AG08396 (cell line): ENCODE measurements around the gene ENPEP.
"Not testable (repeated sequence)": the region's sequence is repeated elsewhere in the genome, so short reads cannot be mapped to it uniquely, and the experiment has no call there.

ENCODE experiments used
- DNase-seq: peaks from one replicate; pipeline ENCODE4 v3.0.0; 2012; ENCODE audit warnings: low spot score, mixed read lengths

The ENPEP gene, protein sequence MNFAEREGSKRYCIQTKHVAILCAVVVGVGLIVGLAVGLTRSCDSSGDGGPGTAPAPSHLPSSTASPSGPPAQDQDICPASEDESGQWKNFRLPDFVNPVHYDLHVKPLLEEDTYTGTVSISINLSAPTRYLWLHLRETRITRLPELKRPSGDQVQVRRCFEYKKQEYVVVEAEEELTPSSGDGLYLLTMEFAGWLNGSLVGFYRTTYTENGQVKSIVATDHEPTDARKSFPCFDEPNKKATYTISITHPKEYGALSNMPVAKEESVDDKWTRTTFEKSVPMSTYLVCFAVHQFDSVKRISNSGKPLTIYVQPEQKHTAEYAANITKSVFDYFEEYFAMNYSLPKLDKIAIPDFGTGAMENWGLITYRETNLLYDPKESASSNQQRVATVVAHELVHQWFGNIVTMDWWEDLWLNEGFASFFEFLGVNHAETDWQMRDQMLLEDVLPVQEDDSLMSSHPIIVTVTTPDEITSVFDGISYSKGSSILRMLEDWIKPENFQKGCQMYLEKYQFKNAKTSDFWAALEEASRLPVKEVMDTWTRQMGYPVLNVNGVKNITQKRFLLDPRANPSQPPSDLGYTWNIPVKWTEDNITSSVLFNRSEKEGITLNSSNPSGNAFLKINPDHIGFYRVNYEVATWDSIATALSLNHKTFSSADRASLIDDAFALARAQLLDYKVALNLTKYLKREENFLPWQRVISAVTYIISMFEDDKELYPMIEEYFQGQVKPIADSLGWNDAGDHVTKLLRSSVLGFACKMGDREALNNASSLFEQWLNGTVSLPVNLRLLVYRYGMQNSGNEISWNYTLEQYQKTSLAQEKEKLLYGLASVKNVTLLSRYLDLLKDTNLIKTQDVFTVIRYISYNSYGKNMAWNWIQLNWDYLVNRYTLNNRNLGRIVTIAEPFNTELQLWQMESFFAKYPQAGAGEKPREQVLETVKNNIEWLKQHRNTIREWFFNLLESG

DNA sequence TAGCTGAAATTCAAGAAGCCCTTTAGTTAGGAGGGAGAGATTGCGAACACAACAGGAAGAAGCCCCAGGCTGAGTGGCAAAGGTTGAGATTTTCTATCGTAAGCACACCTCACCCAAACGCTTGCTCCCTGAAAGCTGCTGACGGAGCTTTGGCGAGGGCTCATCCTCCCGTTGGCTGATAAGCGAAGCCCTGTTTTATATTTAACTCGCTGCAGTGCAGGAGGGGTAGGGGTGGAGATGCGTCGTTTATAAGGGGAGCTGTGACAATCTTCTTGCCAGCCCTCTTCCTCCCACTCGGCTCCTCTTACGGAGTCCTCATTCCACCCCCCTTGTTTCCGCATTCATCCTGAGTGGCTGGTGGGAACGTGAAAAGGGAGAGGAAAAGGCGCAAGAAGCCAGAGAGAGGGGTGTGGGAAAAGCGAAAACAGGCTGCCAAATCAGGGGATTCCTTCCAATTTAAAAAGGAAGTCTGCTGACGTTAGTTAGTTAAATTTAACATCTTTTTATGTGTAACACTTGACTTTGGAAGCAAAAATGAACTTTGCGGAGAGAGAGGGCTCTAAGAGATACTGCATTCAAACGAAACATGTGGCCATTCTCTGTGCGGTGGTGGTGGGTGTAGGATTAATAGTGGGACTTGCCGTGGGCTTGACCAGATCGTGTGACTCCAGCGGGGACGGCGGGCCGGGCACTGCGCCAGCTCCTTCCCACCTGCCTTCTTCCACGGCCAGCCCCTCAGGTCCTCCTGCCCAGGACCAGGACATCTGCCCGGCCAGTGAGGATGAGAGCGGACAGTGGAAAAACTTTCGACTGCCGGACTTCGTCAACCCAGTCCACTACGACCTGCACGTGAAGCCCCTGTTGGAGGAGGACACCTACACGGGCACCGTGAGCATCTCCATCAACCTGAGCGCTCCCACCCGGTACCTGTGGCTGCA is at the start of gene ENPEP:
ENPEP (plus strand) TSS at position 275 of the 938 bp plus-strand sequence; CDS start at position 535, 260 bp downstream.
- no peak for DNase-seq

DNA sequence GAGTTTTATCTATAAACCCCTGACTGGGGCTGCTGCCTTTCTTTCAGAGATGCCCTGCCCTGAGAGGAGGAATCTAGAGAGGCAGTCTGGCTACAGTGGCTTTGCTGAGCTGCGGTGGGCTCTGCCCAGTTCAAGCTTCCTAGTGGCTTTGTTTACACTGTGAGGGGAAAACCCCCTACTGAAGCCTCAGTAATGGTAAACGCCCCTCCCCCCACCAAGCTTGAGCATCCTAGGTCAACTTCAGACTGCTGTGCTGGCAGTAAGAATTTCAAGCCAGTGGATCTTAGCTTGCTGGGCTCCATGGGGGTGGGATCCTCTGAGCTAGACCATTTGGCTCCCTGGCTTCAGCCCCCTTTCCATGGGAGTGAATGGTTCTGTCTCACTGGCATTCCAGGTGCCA is 44.1 kb upstream of the ENPEP start:
- not testable (repeated sequence) for DNase-seq

DNA sequence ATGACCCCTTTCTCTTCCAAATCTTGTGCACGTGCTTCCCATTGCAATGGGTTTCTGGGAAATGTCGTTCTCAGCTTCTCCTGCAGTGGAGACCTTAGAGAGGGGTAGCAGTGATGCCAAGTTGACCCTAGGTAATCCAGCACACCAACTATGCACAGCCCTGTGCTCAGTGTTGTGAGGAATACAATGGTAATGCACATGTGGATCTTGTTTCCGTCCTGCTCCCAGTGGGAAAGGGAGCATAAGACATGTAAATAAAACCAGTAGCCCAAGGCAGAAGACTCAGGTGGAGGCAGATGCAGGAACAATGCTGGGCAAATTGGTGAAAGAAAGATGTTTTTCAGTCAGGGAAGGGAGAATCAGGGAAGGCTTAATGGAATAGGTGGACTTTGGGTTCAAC is 38.7 kb upstream of the ENPEP start:
- DNase-seq, result not testable (repeated sequence)

DNA sequence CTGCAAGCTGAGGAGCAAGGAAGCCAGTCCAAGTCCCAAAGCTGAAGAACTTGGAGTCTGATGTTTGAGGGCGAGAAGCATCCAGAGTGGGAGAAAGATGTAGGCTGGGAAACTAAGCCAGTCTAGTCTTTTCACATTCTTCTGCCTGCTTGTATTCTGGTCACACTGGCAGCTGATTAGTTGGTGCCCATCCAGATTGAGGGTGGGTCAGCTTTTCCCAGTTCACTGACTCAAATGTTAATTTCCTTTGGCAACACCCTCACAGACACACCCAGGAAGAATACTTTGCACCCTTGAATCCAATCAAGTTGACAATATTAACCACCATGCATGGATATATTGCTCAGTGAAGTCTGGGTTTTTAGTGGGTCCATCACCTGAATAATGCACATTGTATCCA is 36.7 kb upstream of the ENPEP start:
- not testable (repeated sequence) for DNase-seq

DNA sequence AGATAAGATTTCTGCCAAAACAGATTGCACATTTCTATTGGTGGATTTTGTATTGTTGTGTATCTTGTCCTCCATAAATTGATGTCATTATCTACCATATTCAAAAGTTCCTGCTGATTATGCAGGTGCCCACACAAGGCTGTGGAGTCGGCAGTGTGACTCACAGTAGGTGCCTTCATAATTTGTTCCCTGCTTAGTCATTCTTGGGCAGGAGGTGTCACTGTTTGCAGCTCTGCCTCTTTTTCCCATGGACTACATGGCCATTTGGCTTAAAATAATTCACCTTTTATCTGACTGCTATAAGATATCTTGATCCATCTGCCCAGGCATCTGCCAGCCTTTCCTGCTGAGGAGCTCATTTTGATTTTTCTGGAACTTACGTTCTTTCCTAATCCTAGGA is 33.6 kb upstream of the ENPEP start:
- no peak for DNase-seq

DNA sequence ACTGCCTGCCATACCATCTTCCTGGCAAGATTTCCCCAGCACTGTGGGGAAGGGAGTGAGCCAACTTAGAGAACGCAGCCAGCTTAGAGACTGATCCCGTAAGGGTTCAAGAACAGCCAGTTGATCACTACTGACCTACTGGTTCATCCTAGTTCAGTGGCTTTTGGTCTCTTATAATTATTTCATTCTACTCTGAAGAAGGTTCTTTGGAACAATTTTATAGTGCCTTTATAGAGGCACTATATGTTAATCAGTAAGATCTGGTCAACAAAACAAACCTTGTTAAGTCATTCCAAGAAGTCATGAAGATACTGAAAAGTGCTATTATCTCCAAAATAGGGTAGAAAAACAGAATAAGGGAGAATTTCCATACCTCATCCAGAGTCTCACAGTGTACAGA is 33.2 kb upstream of the ENPEP start:
- DNase-seq, result no peak

DNA sequence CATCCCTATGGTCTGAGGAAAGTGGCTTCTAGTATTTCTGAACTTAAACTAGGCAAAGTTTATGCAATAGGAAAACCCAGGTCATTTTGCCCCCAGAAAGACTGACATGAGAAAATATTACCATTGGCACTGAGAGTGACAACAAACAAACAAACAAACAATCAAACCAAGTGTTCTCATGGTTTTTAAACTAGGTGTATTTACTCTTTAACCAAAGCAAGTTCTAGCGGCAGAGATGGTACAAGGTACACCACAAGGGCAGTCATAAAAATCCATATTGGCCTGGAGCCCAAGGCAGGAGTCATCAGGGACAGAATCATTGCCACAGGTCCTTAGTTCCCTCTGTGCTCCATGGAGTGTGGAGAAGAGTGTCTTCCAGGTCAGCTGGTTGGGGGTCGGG is 26.0 kb upstream of the ENPEP start:
- DNase-seq, result no peak

DNA sequence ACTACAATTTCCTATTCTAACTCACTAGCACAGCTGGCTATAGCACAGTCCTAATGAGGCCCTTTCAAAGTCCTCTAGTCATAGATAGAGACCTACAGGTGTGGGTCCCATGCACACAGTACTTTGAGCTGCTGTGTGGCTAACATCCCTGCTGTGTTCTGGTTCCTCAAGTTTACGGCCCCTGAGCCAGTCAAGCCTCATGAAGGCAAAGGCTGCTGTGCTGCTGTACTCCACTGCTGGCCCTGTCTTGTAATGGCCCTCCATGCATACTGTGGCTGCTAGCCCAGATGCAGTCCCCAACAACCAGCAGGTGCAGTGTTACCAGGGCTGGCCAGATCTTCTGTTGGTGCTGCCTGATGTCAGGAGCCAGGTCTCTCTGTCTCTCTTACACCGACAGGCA is 23.4 kb upstream of the ENPEP start:
- DNase-seq, result no peak

DNA sequence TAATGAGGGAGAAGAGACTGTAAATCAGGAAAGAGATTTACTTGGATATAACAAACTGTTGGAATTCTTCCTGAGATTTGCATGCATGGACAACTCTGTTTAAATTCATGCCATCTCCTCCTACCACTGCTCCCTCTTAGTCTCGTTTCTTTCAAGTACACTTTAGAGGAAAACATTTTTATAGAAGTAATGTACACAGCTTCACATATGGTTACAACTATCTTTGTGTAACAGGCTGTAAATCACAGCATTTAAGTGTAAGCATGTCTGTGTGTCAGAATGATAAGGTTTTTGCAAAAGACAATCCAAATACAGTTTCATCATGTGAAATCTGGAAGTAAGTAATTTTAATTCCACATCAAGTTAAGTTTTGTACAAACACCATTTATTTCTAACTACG is 21.5 kb upstream of the ENPEP start:
- DNase-seq, result no peak

DNA sequence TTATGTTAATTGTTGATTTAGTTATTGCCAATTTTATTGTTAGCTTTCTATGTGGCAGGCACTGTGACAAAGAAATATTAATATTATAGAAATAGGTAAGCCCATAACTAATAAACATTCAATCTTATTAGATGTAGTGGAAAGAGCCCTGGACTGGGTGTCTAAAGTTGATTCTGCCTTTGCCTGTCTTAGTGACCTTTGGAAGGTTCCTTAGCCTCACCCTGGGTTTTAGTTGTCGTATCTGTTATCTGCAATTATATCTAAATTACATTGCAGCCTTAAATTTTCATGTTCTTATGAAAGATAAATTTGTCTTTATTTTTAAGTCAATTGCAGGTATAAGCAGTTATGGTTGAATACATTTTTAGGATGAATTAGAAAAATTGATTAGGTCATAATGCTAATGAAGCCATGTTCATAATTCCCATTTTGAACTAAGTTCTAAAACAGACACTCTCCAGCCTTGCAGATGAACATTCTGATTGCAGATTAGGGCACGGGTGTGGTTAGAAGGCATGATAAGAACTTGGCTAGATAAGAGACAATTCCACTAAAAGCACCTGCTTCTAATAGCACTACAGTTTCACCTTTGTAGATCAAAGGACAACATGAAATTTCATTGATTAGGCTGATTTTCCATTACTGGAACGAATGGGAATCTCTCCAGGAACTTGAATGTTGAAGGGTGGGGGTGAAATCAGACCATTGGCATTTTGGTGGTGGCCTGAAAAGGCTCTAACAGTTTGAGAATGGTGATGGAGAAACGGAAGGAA is 17.3 kb upstream of the ENPEP start:
- no peak for DNase-seq

DNA sequence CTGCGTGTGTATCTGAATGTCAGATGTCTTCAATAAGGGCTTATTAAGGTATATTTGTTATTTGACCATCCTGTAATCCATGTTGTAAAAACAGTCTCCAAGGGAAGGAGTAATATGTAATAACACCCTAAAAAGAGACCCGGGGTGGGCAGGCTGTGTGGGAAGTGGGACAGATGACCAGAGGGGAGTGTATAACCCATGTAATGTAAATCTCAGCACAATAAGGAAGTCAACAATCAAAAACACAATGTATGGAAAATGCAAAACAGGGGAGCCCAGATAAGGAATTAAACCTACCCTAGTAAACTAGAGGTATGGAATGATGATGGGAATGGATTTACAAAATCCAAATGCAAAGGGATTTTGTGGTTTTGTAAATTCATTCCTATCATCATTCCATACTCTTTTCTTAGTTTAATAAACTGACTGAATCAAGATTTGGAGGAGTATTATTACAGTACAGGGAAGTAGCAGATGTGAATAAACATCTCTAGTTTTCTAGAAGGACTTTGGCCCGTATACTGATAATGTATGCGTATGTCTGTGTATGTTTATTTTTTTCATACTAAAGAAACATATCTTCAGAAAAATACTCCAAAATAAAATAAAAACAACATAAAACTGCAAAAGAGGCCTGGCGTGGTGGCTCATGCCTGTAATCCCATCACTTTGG is 15.7 kb upstream of the ENPEP start:
- no peak for DNase-seq

DNA sequence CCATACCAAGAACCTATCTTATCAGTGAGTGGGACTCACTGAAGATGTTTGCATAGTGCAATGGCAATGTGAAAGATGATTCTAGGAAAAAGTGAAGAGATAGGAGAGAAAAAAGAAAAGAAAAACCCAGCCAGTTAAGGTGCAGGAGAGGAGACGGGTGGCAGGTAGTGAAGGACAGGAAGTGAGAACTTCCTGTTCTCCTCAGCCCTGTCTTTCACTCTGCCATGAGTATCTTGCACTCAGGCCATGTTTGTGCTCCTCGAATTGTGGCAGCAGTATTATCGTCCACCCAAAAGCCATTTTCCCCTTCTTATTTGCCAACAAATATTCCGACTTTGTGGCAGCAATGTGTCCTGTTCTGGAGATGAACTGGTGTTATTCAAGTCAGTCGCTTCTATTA is 8.6 kb upstream of the ENPEP start:
- DNase-seq, result no peak

DNA sequence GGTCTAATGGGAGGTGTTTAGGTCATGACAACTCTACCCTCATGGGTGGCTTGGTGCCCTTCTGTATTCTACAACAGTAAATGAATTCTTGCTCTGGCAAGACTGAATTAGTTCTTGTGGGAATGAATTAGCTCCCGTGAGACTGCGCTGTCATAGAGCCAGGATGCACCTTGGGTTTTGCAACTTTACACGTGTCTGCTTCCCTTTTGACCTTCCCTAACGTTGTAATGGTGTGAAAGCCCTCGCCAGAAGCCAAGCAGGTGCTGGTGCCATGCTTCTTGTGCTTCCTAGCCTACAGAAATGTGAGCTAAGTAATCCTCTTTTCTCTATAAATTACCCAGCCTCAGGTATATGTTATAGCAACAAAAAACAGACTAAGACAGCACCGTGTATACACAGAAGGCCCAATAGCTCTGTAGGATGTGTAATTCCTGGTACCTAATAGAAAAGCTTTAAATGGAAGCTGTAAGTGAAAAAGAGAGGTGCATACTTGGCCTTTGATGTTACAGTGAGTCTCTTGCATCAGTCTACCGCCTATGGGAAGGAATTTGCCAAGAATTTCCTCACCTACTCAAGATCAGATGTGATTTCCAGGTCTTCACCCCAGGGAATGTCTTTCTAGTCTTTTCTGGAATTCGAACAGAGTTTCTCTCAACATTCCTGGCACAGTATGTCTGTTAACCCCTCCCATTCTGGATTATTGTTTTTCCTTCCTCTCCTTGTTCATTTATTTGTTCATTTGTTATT is 3.2 kb upstream of the ENPEP start:
- DNase-seq, result no peak

DNA sequence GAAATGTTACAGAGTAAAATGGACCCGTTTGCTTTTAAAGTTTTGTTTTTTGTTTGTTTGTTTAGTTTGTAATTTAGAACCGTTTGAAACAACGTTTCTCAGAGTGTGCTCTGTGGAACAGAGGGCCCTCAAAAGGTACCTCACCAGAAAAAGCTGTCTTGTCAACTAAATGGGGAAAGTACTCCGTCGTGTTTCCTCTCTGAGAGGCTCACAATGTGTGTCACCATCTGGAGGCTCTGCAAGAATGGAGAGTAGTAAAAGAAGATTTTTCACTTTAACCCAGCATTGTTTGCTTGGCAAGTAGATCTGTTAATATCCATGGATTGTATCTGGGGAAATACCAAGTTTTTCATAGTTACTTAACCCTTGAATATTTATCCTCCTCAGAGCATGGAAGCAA is 1.5 kb upstream of the ENPEP start:
- no peak for DNase-seq

DNA sequence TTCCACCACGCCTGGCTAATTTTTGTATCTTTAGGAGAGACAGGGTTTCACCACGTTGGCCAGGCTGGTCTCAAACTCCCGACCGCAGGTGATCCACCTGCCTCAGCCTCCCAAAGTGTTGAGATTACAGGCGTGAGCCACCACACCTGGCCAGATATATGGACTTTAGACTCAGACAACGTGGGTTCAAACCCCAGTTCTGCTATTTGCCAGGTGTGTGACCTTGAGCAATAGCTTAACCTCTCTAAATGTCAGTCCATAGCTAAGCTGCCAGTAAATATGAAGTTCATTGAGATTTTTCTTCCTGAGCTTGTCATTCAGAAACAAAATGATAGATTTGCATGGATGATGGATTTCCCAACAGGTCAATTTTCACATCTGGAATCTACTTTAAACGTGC is 875 bp upstream of the ENPEP start:
- DNase-seq, result not testable (repeated sequence)

DNA sequence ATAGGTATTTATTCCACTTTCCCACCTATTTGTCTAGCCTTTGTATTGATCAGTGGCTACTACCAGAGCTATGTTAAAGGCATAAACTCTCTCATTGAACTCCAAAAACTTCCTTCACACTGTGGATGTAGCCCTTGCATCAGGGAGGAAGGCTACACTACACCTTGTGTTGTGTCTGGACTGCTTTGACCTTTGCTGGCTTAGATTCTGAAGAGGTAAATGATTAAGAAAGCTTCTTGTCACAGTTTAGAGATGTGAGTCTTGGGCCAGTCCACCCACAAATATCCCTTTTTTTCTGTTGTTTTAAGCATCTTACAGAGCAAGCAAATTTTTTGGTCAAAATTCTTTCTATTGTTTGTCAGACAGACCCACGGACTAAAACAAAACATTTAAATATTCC is 1.9 kb downstream of the ENPEP start:
- DNase-seq, result no peak

DNA sequence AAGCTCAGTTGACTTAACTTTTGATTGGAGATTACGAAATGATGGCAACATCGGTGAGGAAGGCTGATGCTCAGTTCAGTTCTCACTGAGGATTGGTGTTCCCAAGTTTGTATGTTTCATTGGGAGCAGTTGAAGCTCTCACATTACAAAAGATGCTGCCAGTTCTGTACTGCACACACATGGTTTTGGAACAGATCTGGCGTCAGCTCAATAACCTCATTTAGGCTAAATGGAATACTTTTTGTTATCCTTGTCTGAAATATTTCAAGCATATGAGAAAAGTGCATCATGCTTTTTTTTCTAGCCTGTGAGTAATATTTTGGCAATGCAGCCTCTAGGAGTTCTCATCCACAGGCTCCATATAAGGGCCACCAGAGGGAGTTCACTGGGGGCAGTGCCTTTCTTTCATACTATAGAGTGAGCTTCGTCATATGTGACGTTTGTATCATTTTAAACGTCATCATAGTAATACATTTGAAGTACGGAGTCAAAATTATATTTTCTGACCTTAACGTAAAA is 4.1 kb downstream of the ENPEP start:
- DNase-seq, result no peak

DNA sequence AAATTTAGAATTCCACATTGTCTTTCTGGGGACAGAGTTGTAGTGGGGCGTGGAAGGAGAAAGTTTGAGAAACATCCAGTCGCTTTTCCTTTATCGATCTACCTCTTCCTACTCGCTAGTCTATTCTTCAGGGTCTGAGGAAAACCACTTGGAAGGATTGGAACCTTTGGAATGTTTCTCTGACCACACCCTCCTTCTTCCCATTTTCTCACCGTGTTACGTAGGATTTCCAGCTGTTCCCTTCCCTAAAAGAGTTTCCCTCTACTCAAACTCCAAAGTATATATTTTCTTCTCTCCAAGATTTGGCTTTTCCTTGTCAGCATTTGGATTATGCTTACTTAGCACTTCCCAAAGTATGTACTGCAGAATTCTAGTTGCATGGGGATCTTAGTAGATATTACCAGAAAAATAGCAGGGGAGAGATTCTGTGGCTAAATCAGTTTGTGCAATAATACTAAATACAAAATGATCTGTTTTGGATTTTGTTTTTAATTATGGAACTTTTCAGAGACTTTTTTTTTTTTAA is 4.9 kb downstream of the ENPEP start:
- no peak for DNase-seq

DNA sequence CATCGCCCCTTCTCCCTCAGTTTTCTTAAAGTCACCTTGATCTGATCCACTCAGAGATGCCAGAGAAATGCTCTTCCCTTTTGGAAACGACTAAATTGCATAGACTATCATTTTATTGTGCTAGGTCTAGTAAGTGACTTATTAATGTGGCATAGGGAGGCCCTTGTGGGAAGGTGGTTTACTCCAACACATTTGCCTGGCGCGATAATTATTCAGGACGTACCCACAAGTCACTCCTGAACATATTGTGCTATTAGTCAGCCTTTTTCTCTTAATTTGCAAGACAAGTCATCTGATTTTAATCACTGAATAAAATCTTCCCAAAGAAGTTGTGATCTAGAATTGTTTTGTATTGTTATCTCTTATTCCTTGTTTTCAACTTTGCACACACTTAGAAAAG is 7.6 kb downstream of the ENPEP start:
- no peak for DNase-seq
